Measurements from ENCODE around the gene TMED1. TPM values are rescaled to one million over a fixed set of nuclear protein-coding genes. Genes with fewer than 3 reads are reported as not detected.
A peak's percentile ranks its signal among the peaks of the same experiment; 100 is the strongest.

Gene TMED1
- total and polyA plus RNA-seq, 2 of the 4 experiments (the other 2 are of a cell fraction): 37.6 to 41.4 TPM

DNA sequence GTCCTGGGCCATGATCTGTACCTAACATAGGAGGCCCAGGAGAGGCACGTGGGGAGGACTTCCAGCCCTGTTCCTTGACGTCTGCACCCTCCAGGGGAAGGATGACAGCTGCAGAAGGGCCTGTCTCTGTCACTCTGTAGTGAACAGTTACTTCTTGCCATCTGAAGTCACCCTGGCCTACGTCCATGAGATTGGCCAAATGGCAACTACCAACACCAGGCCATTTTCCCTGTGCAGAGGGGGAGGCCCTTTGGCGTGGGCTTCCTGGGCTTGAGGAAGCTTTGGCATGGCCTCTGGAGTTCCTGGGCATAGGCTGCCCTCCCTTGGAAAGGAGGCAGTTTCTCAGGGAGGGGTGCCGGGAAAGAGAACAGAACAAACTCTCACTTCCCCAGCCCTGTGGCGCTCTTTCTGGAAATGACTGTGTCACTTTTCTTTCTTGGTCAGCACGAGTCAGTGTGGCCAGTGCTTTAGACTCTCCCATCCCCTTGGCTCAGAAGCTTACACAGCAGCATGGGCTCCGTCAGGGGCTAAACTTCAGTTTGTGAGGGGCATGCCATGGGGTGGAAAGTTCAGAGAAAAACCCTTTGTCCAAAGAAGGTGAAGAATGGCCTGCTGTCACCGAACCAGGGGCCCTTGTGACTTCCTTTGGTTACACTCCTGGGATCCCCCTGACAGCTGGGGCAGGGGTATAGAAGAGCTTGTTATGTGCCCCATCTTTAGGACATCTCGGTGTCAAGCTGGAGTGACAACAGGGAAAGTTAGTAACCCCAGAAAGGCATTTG is 40.6 kb upstream of the TMED1 start (continued):
- TF ChIP-seq MXI1 (IDR thresholded peaks at IDR 0.05; ENCODE audit: borderline replicate concordance, low read depth, low read length): no peak

DNA sequence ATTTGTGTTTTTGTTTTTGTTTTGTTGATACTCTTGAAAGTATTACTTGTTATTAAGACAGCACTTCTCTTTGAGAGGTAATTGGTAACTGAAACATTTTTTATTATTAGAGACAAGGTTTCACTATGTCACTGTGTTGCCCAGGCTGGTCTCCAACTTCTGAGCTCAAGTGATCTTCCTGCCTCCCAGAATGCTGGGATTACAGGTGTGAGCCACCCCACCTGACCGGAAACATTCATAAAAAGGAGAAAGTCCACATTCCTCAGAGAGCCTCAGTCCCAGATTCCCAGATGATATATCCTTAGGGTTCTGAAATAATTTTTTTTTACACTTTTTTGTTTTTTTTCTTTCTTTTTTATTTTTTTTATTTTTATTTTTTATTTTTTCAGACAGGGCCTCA is 38.0 kb upstream of the TMED1 start:
- H3K79me1 ChIP-seq (ENCODE audit: low read depth in 1 of 2, low read length in 2 of 2): peaks cover 18 to 66% of the 10 kb centered on the region in 2 experiments
- CTCF ChIA-PET: interaction anchor here (0.5 to 0.6 kb wide), 2 partner anchors 58 to 251 kb away, joined by 3 to 7 read pairs; no protein-coding TSS in a partner anchor
- no peak overlapping the region for H3K27ac ChIP-seq (ENCODE audit: insufficient read depth, low read length)
- no peak overlapping the region for H3K4me3 ChIP-seq (ENCODE audit: insufficient read depth, low read depth, low read length)
- no peak overlapping the region for H3K9ac ChIP-seq (ENCODE audit: low read depth, low read length)
- peaks cover 17% of the 10 kb centered on the region for H3K9me1 ChIP-seq (ENCODE audit: insufficient read depth, low read length)
- no peak overlapping the region for H3K14ac ChIP-seq (replicated peaks; ENCODE audit: low read depth, low read length)
- no peak overlapping the region for H2BK15ac ChIP-seq (ENCODE audit: low read depth, low read length)
- 0 out of 2 replicates have a peak overlapping the region, but pooled peaks have one; percentile 43 for H2AK5ac ChIP-seq (ENCODE audit: low read depth, low read length)
- dilution Hi-C loops (cut with HindIII; ENCODE audit: low sequenced_read_pairs, unreplicated experiment): no loop called here
- intact Hi-C loops (cut with micrococcal nuclease): loop anchor here (5.0 kb wide), 1 partner anchor 53 kb away; the partner anchor contains the start of genes TIMM29 and YIPF2
- H2BK120ac ChIP-seq (ENCODE audit: low read depth, low read length): no peak overlapping the region
- peak overlapping the region; percentile 56; the same call in 1 of the 2 replicates for H3K23ac ChIP-seq (ENCODE audit: low read depth, low read length)
- no peak overlapping the region for H3K18ac ChIP-seq (ENCODE audit: low read depth, low read length)
- POLR2A ChIA-PET (ENCODE audit: unreplicated experiment): no interaction called here
- no peak overlapping the region for H2AFZ ChIP-seq (replicated peaks; ENCODE audit: low read length, poor library complexity)
- H3K27me3 ChIP-seq (ENCODE audit: control insufficient read depth, insufficient read depth, low read length): no peaks in the 10 kb centered on the region
- no peak for TF ChIP-seq CEBPB (IDR thresholded peaks at IDR 0.05; ENCODE audit: low read depth, low read length)
- no peak overlapping the region for H3K4ac ChIP-seq (ENCODE audit: low read depth, low read length)
- H3K4me2 ChIP-seq (ENCODE audit: low read depth, low read length): no peak overlapping the region
- no peak overlapping the region for H2BK20ac ChIP-seq (ENCODE audit: low read depth, low read length)
- no peak overlapping the region for H4K91ac ChIP-seq (ENCODE audit: insufficient read depth, low read depth, low read length)
- H4K8ac ChIP-seq (ENCODE audit: low read depth in 2 of 2, low read length in 2 of 2): no peak overlapping the region
- H3K36me3 ChIP-seq (ENCODE audit: control insufficient read depth, insufficient read depth, low read length): no peaks in the 10 kb centered on the region
- in situ Hi-C loops (cut with MboI; ENCODE audit: low sequenced_read_pairs): no loop called here
- BruUV-seq (replicated peaks): no TSS peak
- no CpG with 5 or more reads among the region's 1 CpG for WGBS, 2 experiments (ENCODE audit: extremely low coverage in 2 of 2, insufficient read length in 1 of 2)
- H2BK5ac ChIP-seq (ENCODE audit: low read depth, low read length, poor library complexity, severe bottlenecking): no peak overlapping the region
- no peak overlapping the region for H2AK9ac ChIP-seq (replicated peaks; ENCODE audit: low read depth, low read length, poor library complexity)
- H3K56ac ChIP-seq (ENCODE audit: extremely low read depth, insufficient read depth, low read length): no peak overlapping the region
- ATAC-seq (ENCODE audit: low read depth): no peak
- no peak overlapping the region for H4K5ac ChIP-seq (ENCODE audit: low read depth, low read length)
- no peaks in the 10 kb centered on the region for H3K9me3 ChIP-seq (ENCODE audit: control insufficient read depth, insufficient read depth, low read length)
- peaks cover 41% of the 10 kb centered on the region for H4K20me1 ChIP-seq (ENCODE audit: insufficient read depth, low read length)
- no peak for DNase-seq
- peaks cover 6% of the 10 kb centered on the region for H3K4me1 ChIP-seq (ENCODE audit: control insufficient read depth, insufficient read depth, low read length)
